IMR-90 (cell line): ENCODE data around the gene PLEKHB2. TPM values are rescaled to one million over a fixed set of nuclear protein-coding genes. Genes with fewer than 3 reads are reported as not detected.

Experiments
- ATAC-seq: fragments of 200-7000 bp; cut with Tn5 transposase; 2 replicates; pipeline ENCODE4 v1.9.1; 2020; ENCODE audit warnings: low read depth, mild to moderate bottlenecking, moderate library complexity
- BruUV-seq: library from RNA; stranded (reverse); fragments of 400-500 nt; replicated peaks from 2 replicates; lab custom pipeline; 2021; lab: Mats Ljungman, UMichigan
- CTCF ChIA-PET: fragments of 300-600 bp; formaldehyde crosslinking; extraction: SDS; loops from one replicate; lab custom pipeline; 2021; ENCODE audit warnings: antibody characterized with exemption; lab: Yijun Ruan, JAX
- POLR2A ChIA-PET: fragments of 300-600 bp; sonication (Branson Sonifier 250); formaldehyde crosslinking; loops from one replicate; lab custom pipeline; 2022; ENCODE audit warnings: antibody characterized with exemption; ENCODE audit not compliant: unreplicated experiment; lab: Charles Lee
- DNase-seq: peaks from one replicate; pipeline ENCODE4 v3.0.0; 2013
- H2AFZ ChIP-seq: replicated peaks from 2 replicates; pipeline ENCODE3; 2013; ENCODE audit warnings: low read length, mild to moderate bottlenecking; ENCODE audit not compliant: poor library complexity
- H2AK5ac ChIP-seq: 2 replicates; pipeline ENCODE4 v1.6.1; 2013; ENCODE audit warnings: low read depth, low read length, inconsistent platforms
- H2AK9ac ChIP-seq: replicated peaks from 2 replicates; pipeline ENCODE3; 2013; ENCODE audit warnings: mild to moderate bottlenecking, low read depth, low read length, moderate library complexity; ENCODE audit not compliant: poor library complexity
- H2BK120ac ChIP-seq: 2 replicates; pipeline ENCODE4 v1.6.1; 2013; ENCODE audit warnings: low read depth, low read length, inconsistent platforms
- H2BK15ac ChIP-seq: 3 replicates; pipeline ENCODE4 v1.6.1; 2013; ENCODE audit warnings: low read depth, low read length, inconsistent platforms
- H2BK20ac ChIP-seq: 2 replicates; pipeline ENCODE4 v1.6.1; 2013; ENCODE audit warnings: low read depth, mild to moderate bottlenecking, inconsistent platforms, low read length, moderate library complexity
- H2BK5ac ChIP-seq: 2 replicates; pipeline ENCODE4 v1.6.1; 2013; ENCODE audit warnings: mild to moderate bottlenecking, low read depth, low read length, inconsistent platforms; ENCODE audit not compliant: poor library complexity, severe bottlenecking
- H3K14ac ChIP-seq: replicated peaks from 2 replicates; pipeline ENCODE4 v1.6.1; 2013; ENCODE audit warnings: low read depth, low read length, inconsistent platforms
- H3K18ac ChIP-seq: 2 replicates; pipeline ENCODE4 v1.6.1; 2013; ENCODE audit warnings: low read depth, low read length, control low read depth
- H3K23ac ChIP-seq: 2 replicates; pipeline ENCODE4 v1.6.1; 2013; ENCODE audit warnings: low read depth, low read length, inconsistent platforms
- H3K27ac ChIP-seq: 2 replicates; pipeline ENCODE4 v1.5.1; 2013; ENCODE audit warnings: mild to moderate bottlenecking, control low read depth, low read length; ENCODE audit not compliant: insufficient read depth
- H3K27me3 ChIP-seq: 2 replicates; pipeline ENCODE4 v1.6.1; 2013; ENCODE audit warnings: low read length; ENCODE audit not compliant: control insufficient read depth, insufficient read depth
- H3K36me3 ChIP-seq: 2 replicates; pipeline ENCODE4 v1.6.1; 2013; ENCODE audit warnings: low read length, mixed read lengths; ENCODE audit not compliant: control insufficient read depth, insufficient read depth
- H3K4ac ChIP-seq: 2 replicates; pipeline ENCODE4 v1.6.1; 2013; ENCODE audit warnings: low read depth, low read length, inconsistent platforms
- H3K4me1 ChIP-seq: 2 replicates; pipeline ENCODE4 v1.6.1; 2013; ENCODE audit warnings: low read length, mixed read lengths; ENCODE audit not compliant: control insufficient read depth, insufficient read depth
- H3K4me2 ChIP-seq: 2 replicates; pipeline ENCODE4 v1.6.1; 2013; ENCODE audit warnings: low read depth, mild to moderate bottlenecking, control low read depth, low read length, moderate library complexity
- H3K4me3 ChIP-seq: 2 replicates; pipeline ENCODE4 v1.5.1; 2013; ENCODE audit warnings: low read depth, mild to moderate bottlenecking, control low read depth, low read length, moderate library complexity; ENCODE audit not compliant: insufficient read depth
- H3K56ac ChIP-seq: 2 replicates; pipeline ENCODE4 v1.6.1; 2013; ENCODE audit warnings: low read length, inconsistent platforms; ENCODE audit not compliant: insufficient read depth; ENCODE audit errors: extremely low read depth
- H3K79me1 ChIP-seq, 2 experiments: 2 replicates each; pipeline ENCODE4 v1.6.1; 2013; ENCODE audit warnings: low read length in 2 of 2, inconsistent platforms in 1 of 2, low read depth in 1 of 2
- H3K9ac ChIP-seq: 2 replicates; pipeline ENCODE4 v1.6.1; 2013; ENCODE audit warnings: low read depth, low read length, control low read depth
- H3K9me1 ChIP-seq: 2 replicates; pipeline ENCODE4 v1.6.1; 2013; ENCODE audit warnings: low read length, inconsistent platforms; ENCODE audit not compliant: insufficient read depth
- H3K9me3 ChIP-seq: 2 replicates; pipeline ENCODE4 v1.6.1; 2013; ENCODE audit warnings: low read length; ENCODE audit not compliant: control insufficient read depth, insufficient read depth
- H4K20me1 ChIP-seq: 2 replicates; pipeline ENCODE4 v1.6.1; 2013; ENCODE audit warnings: low read length, inconsistent platforms; ENCODE audit not compliant: insufficient read depth
- H4K5ac ChIP-seq: 2 replicates; pipeline ENCODE4 v1.6.1; 2013; ENCODE audit warnings: mild to moderate bottlenecking, low read depth, low read length, control low read depth
- H4K8ac ChIP-seq, 2 experiments: 2 replicates each; pipeline ENCODE4 v1.6.1; 2013; ENCODE audit warnings: low read depth in 2 of 2, low read length in 2 of 2, control low read depth in 1 of 2, inconsistent platforms in 1 of 2
- H4K91ac ChIP-seq: 2 replicates; pipeline ENCODE4 v1.6.1; 2013; ENCODE audit warnings: low read depth, low read length, inconsistent platforms; ENCODE audit not compliant: insufficient read depth
- CEBPB ChIP-seq: IDR thresholded peaks from 2 replicates; pipeline ENCODE4 v1.6.1; 2012; ENCODE audit warnings: low read depth, low read length, improper control_type of control experiment
- CHD1 ChIP-seq: IDR thresholded peaks from 2 replicates; pipeline ENCODE4 v1.6.1; 2012; ENCODE audit warnings: low read depth, low read length, improper control_type of control experiment
- WGBS, 2 experiments: methylation state at CpG; one replicate each; pipeline versions ENCODE4 v1.1.5 to v1.1.7; 2013; ENCODE audit warnings: missing lambda C conversion rate in 2 of 2; ENCODE audit not compliant: insufficient read length in 1 of 2; ENCODE audit errors: extremely low coverage in 2 of 2; 5-methylcytosine and 5-hydroxymethylcytosine counted together
- dilution Hi-C: fragments of 300-500 bp; cut with HindIII; formaldehyde crosslinking; loops from one replicate; pipeline ENCODE4 v1.14.3; 2018; ENCODE audit warnings: low sequenced_read_pairs; ENCODE audit not compliant: unreplicated experiment
- in situ Hi-C: fragments of 300-500 bp; cut with MboI; formaldehyde crosslinking; loops from 3 replicates; pipeline ENCODE4 v1.14.3; 2019; ENCODE audit warnings: low sequenced_read_pairs, inconsistent platforms, mixed read lengths
- intact Hi-C: fragments of 100-400 bp; cut with micrococcal nuclease; formaldehyde crosslinking; loops from 2 replicates; pipeline ENCODE4 v1.10.0; 2022
- polyA plus RNA-seq, 3 experiments: library from polyadenylated mRNA; depleted of rRNA; stranded (reverse); fragments of >200 nt; gene quantifications; 2 replicates each; pipeline ENCODE4 v1.2.3, GENCODE V29; 2012; ENCODE audit warnings: low replicate concordance in 1 of 3
- total RNA-seq: library from RNA; depleted of rRNA; stranded (reverse); fragments of >200 nt; gene quantifications from 2 replicates; pipeline ENCODE4 v1.2.3, GENCODE V29; 2012
- TF ChIP-seq, protein P1 (sequence below): conservative IDR thresholded peaks from 2 replicates; pipeline ENCODE4 v1.5.1; 2012; ENCODE audit warnings: mild to moderate bottlenecking, low read depth, low read length, improper control_type of control experiment

The PLEKHB2 gene
- total and polyA plus RNA-seq, 2 of the 4 experiments (the other 2 are of a cell fraction) = 62.9 to 82.1 TPM

DNA sequence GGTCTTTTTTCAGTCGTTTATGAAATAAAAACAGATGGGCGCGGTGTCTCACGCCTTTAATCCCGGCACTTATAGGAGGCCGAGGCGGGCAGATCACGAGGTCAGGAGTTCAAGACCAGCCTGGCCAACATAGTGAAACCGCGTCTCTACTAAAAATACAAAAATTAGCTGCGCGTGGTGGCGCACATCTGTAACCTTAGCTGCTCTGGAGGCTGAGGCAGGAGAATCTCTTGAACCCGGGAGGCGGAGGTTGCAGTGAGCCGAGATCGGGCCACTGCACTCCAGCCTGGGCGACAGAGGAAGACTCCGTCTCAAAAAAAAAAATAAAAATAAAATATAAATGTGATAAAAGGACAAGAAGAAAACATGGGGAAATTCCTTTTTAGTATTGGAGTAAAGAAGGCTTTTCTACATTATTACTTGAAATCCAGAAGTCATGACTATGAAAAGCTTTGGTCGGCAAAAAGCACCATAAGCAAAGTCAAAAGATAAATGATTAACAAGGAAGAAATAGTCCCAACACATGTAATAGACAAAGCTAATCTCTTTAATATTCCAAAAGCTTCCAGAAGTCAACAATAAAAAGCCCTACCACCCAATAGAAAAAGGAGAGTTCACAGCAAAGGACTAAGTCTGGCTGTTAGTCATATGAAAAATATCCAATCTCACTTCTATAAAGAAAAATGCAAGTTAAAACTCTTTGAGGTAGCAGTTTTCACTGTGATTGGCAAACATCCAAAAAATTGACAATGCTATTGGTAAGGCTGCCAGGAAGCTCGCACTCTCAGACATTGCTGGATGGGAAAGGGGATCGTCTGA is 10.5 kb upstream of the PLEKHB2 start:
- ChIA-PET CTCF (no interaction called here), POLR2A (no interaction called here)
- H3K27me3 ChIP-seq = no peaks in the 10 kb centered on the region
- H3K4ac ChIP-seq = peak overlapping the region; percentile 38; the same call in 1 of the 2 replicates
- no peak overlapping the region for H4K91ac ChIP-seq
- H3K9ac ChIP-seq = peak overlapping the region; percentile 80; the same call in 1 of the 2 replicates
- dilution Hi-C loops (no loop called here), intact Hi-C loops (loop anchor here (5.0 to 10.0 kb wide), 2 partner anchors 37 to 300 kb away; no protein-coding TSS in a partner anchor), in situ Hi-C loops (no loop called here)
- H4K20me1 ChIP-seq = peaks cover 28% of the 10 kb centered on the region
- no peaks in the 10 kb centered on the region for H3K9me3 ChIP-seq
- peak overlapping the region; percentile 0 for H2AFZ ChIP-seq
- no peak overlapping the region for H2AK5ac ChIP-seq
- peak overlapping the region; percentile 31 for H2AK9ac ChIP-seq
- peak overlapping the region; percentile 76; the same call in 1 of the 2 replicates for H4K5ac ChIP-seq
- ATAC-seq (no peak), DNase-seq (peak; percentile 7)
- H2BK20ac ChIP-seq = no peak overlapping the region
- TF ChIP-seq, protein P1, sequence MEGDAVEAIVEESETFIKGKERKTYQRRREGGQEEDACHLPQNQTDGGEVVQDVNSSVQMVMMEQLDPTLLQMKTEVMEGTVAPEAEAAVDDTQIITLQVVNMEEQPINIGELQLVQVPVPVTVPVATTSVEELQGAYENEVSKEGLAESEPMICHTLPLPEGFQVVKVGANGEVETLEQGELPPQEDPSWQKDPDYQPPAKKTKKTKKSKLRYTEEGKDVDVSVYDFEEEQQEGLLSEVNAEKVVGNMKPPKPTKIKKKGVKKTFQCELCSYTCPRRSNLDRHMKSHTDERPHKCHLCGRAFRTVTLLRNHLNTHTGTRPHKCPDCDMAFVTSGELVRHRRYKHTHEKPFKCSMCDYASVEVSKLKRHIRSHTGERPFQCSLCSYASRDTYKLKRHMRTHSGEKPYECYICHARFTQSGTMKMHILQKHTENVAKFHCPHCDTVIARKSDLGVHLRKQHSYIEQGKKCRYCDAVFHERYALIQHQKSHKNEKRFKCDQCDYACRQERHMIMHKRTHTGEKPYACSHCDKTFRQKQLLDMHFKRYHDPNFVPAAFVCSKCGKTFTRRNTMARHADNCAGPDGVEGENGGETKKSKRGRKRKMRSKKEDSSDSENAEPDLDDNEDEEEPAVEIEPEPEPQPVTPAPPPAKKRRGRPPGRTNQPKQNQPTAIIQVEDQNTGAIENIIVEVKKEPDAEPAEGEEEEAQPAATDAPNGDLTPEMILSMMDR = no peak
- TF ChIP-seq CEBPB (no peak), CHD1 (no peak)
- H2BK15ac ChIP-seq = no peak overlapping the region
- H3K56ac ChIP-seq = no peak overlapping the region
- no TSS peak for BruUV-seq
- H4K8ac ChIP-seq = peak overlapping the region; percentile 84 to 99; a peak in 3 of 4 replicates
- H3K18ac ChIP-seq = no peak overlapping the region
- no peak overlapping the region; the same call in 1 of the 2 replicates for H3K4me3 ChIP-seq
- no peak overlapping the region for H3K14ac ChIP-seq
- H3K36me3 ChIP-seq = peaks cover 2% of the 10 kb centered on the region
- H3K79me1 ChIP-seq = peaks cover 5% of the 10 kb centered on the region in 2 experiments; a peak in 3 of 4 replicates
- no peaks in the 10 kb centered on the region for H3K4me1 ChIP-seq
- H3K4me2 ChIP-seq = peak overlapping the region; percentile 59; the same call in 1 of the 2 replicates
- no peak overlapping the region for H3K27ac ChIP-seq
- H3K23ac ChIP-seq = 0 out of 2 replicates have a peak overlapping the region, but pooled peaks have one; percentile 31
- no peaks in the 10 kb centered on the region; the same call in 1 of the 2 replicates for H3K9me1 ChIP-seq
- H2BK5ac ChIP-seq = no peak overlapping the region
- H2BK120ac ChIP-seq = no peak overlapping the region
- WGBS, 2 experiments = 79% methylated on average over 12 of the region's 22 CpGs; no CpG with 5 or more reads in 1 of the 2 experiments
